Upper lobe of right lung (tissue), 1 donor: Measurements from ENCODE around the gene MAP3K2. TPM values are rescaled to one million over a fixed set of nuclear protein-coding genes. Genes with fewer than 3 reads are reported as not detected.

Experiments
- ATAC-seq: fragments of 200-7000 bp; cut with Tn5 transposase; one replicate; pipeline ENCODE4 v1.9.1; 2020; ENCODE audit warnings: mild to moderate bottlenecking, moderate library complexity
- DNase-seq: peaks from one replicate; pipeline ENCODE4 v3.0.0-alpha.2; 2020
- H3K27ac ChIP-seq: fragments of 200-600 bp; one replicate; pipeline ENCODE4 v1.8.0; 2022
- H3K27me3 ChIP-seq: fragments of 200-600 bp; one replicate; pipeline ENCODE4 v1.8.0; 2022; ENCODE audit warnings: mild to moderate bottlenecking
- H3K36me3 ChIP-seq: fragments of 200-600 bp; one replicate; pipeline ENCODE4 v1.8.0; 2022
- H3K4me1 ChIP-seq: fragments of 200-600 bp; one replicate; pipeline ENCODE4 v1.8.0; 2022
- H3K4me3 ChIP-seq: fragments of 200-600 bp; one replicate; pipeline ENCODE4 v1.8.0; 2022; ENCODE audit warnings: mild to moderate bottlenecking
- H3K9me3 ChIP-seq: fragments of 200-600 bp; one replicate; pipeline ENCODE4 v1.8.0; 2022
- CTCF ChIP-seq: fragments of 200-600 bp; IDR thresholded peaks from one replicate; pipeline ENCODE4 v1.8.0; 2022; ENCODE audit warnings: antibody characterized with exemption
- intact Hi-C: fragments of 100-400 bp; cut with DNase I; formaldehyde crosslinking; loops from one replicate; pipeline ENCODE4 v1.11.0; 2022
- total RNA-seq: library from RNA; stranded (reverse); fragmentation: NEBNext Ultra II Directional; extraction: Animal tissue kit (Norgen Biotek cat#: 25700); gene quantifications from one replicate; pipeline ENCODE4 v1.2.1, GENCODE V29; 2021
- donor health status: DM: no; HTN: yes; CAD: no; lungs with severe emphysema.

Gene MAP3K2
- total RNA-seq, 1 donor from 2014 or later, result 71.5 TPM

GRCh38 chr2:127382831-127383230, 4.9 kb downstream of the MAP3K2 start:
- no peak overlapping the region for H3K27ac ChIP-seq
- no peaks in the 10 kb centered on the region for H3K9me3 ChIP-seq
- H3K36me3 ChIP-seq, result no peaks in the 10 kb centered on the region
- no peak for DNase-seq
- intact Hi-C loops, result no loop called here
- H3K27me3 ChIP-seq, result no peaks in the 10 kb centered on the region
- peaks cover 14% of the 10 kb centered on the region for H3K4me1 ChIP-seq
- TF ChIP-seq CTCF, result no peak
- no peak for ATAC-seq
- no peak overlapping the region for H3K4me3 ChIP-seq

- DNase-seq, result no peak
- no peak for TF ChIP-seq CTCF
- Histone ChIP-seq H3K27me3 (no peaks in the 10 kb centered on the region), H3K27ac (no peak overlapping the region), H3K4me1 (peaks cover 14% of the 10 kb centered on the region), H3K9me3 (no peaks in the 10 kb centered on the region), H3K36me3 (no peaks in the 10 kb centered on the region), H3K4me3 (no peak overlapping the region)
- ATAC-seq, result no peak
- intact Hi-C loops, result no loop called here
Observed at GRCh38 chr2:127381762-127382161, 6.0 kb downstream of the MAP3K2 start.

GRCh38 chr2:127379712-127380355, 7.9 kb downstream of the MAP3K2 start:
- intact Hi-C loops, result no loop called here
- ATAC-seq (no peak), DNase-seq (no peak)
- H3K4me1 ChIP-seq, result peaks cover 4% of the 10 kb centered on the region
- H3K9me3 ChIP-seq, result no peaks in the 10 kb centered on the region
- H3K4me3 ChIP-seq, result no peak overlapping the region
- H3K36me3 ChIP-seq, result no peaks in the 10 kb centered on the region
- H3K27me3 ChIP-seq, result no peaks in the 10 kb centered on the region
- H3K27ac ChIP-seq, result no peak overlapping the region
- no peak for TF ChIP-seq CTCF

GRCh38 chr2:127378720-127379119, 9.1 kb downstream of the MAP3K2 start:
- peaks cover 5% of the 10 kb centered on the region for H3K9me3 ChIP-seq
- H3K36me3 ChIP-seq, result no peaks in the 10 kb centered on the region
- no peak for DNase-seq
- no peak overlapping the region for H3K4me3 ChIP-seq
- ATAC-seq, result no peak
- no peak overlapping the region for H3K27ac ChIP-seq
- no peaks in the 10 kb centered on the region for H3K27me3 ChIP-seq
- no peak for TF ChIP-seq CTCF
- peaks cover 4% of the 10 kb centered on the region for H3K4me1 ChIP-seq
- intact Hi-C loops, result no loop called here

- Histone ChIP-seq H3K9me3 (peaks cover 10% of the 10 kb centered on the region), H3K4me3 (no peak overlapping the region), H3K4me1 (peaks cover 4% of the 10 kb centered on the region), H3K27ac (no peak overlapping the region), H3K36me3 (no peaks in the 10 kb centered on the region), H3K27me3 (no peaks in the 10 kb centered on the region)
- no peak for ATAC-seq
- intact Hi-C loops, result no loop called here
- no peak for DNase-seq
- TF ChIP-seq CTCF, result no peak
Observed at GRCh38 chr2:127377262-127377661, 10.5 kb downstream of the MAP3K2 start.

GRCh38 chr2:127376257-127376656, 11.5 kb downstream of the MAP3K2 start:
- H3K4me1 ChIP-seq, result no peaks in the 10 kb centered on the region
- H3K9me3 ChIP-seq, result peaks cover 10% of the 10 kb centered on the region
- ATAC-seq, result no peak
- intact Hi-C loops, result no loop called here
- no peaks in the 10 kb centered on the region for H3K27me3 ChIP-seq
- H3K36me3 ChIP-seq, result no peaks in the 10 kb centered on the region
- DNase-seq, result no peak
- no peak overlapping the region for H3K27ac ChIP-seq
- H3K4me3 ChIP-seq, result no peak overlapping the region
- no peak for TF ChIP-seq CTCF
